Measurements from ENCODE around the gene SDR42E1. TPM values are rescaled to one million over a fixed set of nuclear protein-coding genes. Genes with fewer than 3 reads are reported as not detected.

The SDR42E1 gene
- total and polyA plus RNA-seq, 9 of the 15 experiments (the other 6 are each of a cell fraction or from before 2014, with no cell fraction given): 0.13 to 1.3 (median 0.42) TPM

DNA sequence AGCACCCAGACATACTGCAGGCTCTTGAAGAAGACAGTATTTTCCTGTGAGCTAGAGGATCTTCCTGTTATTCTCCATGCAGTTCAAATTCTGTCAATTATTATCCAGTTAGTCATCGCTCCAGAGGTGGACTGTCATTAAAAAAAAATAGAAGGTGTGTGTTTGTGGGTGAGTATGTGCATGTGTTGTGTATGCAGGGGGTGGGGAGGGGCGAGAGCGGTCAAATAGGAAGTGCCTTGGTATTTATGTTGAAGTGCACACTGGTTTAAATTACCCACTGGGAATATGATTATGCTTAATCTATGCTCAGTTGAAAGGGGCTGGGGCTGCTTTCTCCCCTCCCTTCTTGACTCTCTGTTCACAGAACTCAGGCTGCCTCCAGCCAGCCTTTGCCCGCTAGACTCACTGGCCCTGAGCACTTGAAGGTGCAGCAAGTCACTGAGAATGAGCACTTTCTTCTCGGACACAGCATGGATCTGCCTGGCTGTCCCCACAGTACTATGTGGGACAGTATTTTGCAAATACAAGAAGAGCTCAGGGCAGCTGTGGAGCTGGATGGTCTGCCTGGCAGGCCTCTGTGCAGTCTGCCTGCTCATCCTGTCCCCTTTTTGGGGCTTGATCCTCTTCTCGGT lies 23.8 kb upstream of the SDR42E1 start, which contains the start of gene HSD17B2:
Gene HSD17B2, plus strand, starts transcription at position 273 of the 632 bp plus-strand sequence. Its CDS starts 172 bp downstream, at position 445.
- whole genome bisulfite sequencing (ENCODE audit: insufficient coverage, low coverage, missing lambda C conversion rate): 1% methylated on average over 6 of the region's 6 CpGs

More for the DNA sequence above, 23.8 kb upstream of the SDR42E1 start, which contains the start of gene HSD17B2:
- in situ Hi-C loops (cut with MboI) (no loop called here), intact Hi-C loops (cut with micrococcal nuclease) (no loop called here)
- no peak within 1 kb of the TSS for H3K27ac ChIP-seq (ENCODE audit: extremely low read depth, low read depth, low read length)
- no peak within 1 kb of the TSS for H2AFZ ChIP-seq (ENCODE audit: low read depth, low read length)
- H3K9me1 ChIP-seq (ENCODE audit: control insufficient read depth, insufficient read depth, low read length): no peaks in the 10 kb centered on the region
- TF ChIP-seq TCF7L2 (IDR thresholded peaks at IDR 0.05; ENCODE audit: low read depth, low read length) (no peak), PHF20 (IDR thresholded peaks at IDR 0.05; ENCODE audit: partially characterized antibody) (no peak), HIVEP1 (CRISPR knock-in tag; IDR thresholded peaks at IDR 0.05) (no peak), ZFP36 (IDR thresholded peaks at IDR 0.05; ENCODE audit: low read depth, low read length, partially characterized antibody) (no peak), TEAD4 (IDR thresholded peaks at IDR 0.05; ENCODE audit: low read length) (no peak), TEAD4 (CRISPR knock-in tag; IDR thresholded peaks at IDR 0.05; ENCODE audit: borderline replicate concordance) (no peak), TEAD2 (tag; IDR thresholded peaks at IDR 0.05) (no peak), ADNP (tag; IDR thresholded peaks at IDR 0.05) (no peak), ZNF143 (CRISPR knock-in tag; IDR thresholded peaks at IDR 0.05) (no peak), SUPT5H (IDR thresholded peaks at IDR 0.05) (no peak), ZNF146 (CRISPR knock-in tag; IDR thresholded peaks at IDR 0.05; ENCODE audit: unreplicated experiment) (no peak)
- TF ChIP-seq, protein P1, sequence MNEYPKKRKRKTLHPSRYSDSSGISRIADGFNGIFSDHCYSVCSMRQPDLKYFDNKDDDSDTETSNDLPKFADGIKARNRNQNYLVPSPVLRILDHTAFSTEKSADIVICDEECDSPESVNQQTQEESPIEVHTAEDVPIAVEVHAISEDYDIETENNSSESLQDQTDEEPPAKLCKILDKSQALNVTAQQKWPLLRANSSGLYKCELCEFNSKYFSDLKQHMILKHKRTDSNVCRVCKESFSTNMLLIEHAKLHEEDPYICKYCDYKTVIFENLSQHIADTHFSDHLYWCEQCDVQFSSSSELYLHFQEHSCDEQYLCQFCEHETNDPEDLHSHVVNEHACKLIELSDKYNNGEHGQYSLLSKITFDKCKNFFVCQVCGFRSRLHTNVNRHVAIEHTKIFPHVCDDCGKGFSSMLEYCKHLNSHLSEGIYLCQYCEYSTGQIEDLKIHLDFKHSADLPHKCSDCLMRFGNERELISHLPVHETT (CRISPR knock-in tag; conservative IDR thresholded peaks at IDR 0.05 in 1 of 2, IDR thresholded peaks at IDR 0.05 in 1 of 2): no peak
- TF ChIP-seq, protein P2, sequence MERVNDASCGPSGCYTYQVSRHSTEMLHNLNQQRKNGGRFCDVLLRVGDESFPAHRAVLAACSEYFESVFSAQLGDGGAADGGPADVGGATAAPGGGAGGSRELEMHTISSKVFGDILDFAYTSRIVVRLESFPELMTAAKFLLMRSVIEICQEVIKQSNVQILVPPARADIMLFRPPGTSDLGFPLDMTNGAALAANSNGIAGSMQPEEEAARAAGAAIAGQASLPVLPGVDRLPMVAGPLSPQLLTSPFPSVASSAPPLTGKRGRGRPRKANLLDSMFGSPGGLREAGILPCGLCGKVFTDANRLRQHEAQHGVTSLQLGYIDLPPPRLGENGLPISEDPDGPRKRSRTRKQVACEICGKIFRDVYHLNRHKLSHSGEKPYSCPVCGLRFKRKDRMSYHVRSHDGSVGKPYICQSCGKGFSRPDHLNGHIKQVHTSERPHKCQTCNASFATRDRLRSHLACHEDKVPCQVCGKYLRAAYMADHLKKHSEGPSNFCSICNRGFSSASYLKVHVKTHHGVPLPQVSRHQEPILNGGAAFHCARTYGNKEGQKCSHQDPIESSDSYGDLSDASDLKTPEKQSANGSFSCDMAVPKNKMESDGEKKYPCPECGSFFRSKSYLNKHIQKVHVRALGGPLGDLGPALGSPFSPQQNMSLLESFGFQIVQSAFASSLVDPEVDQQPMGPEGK (CRISPR knock-in tag; IDR thresholded peaks at IDR 0.05; ENCODE audit: borderline replicate concordance): no peak
- POLR2A ChIA-PET: no interaction called here
- no peaks in the 10 kb centered on the region for H3K36me3 ChIP-seq (ENCODE audit: control insufficient read depth, insufficient read depth, low read length)
- DNase-seq (ENCODE audit: extremely low read depth in 1 of 4, low spot score in 3 of 4) (no peak), FAIRE-seq (no peak), ATAC-seq (no peak)
- H3K27me3 ChIP-seq (ENCODE audit: control insufficient read depth in 2 of 2, insufficient read depth in 2 of 2, low read length in 2 of 2): no peaks in the 10 kb centered on the region; a peak in 3 of 5 replicates
- no peaks in the 10 kb centered on the region for H3K79me2 ChIP-seq (ENCODE audit: control insufficient read depth, insufficient read depth, low read length)
- no peaks in the 10 kb centered on the region for H3K9me3 ChIP-seq (replicated peaks; ENCODE audit: control insufficient read depth, insufficient read depth, low read depth, low read length)
- H3K4me3 ChIP-seq: no peak within 1 kb of the TSS
- no peak within 1 kb of the TSS for H3K9ac ChIP-seq (ENCODE audit: insufficient read depth in 1 of 2, low read depth in 2 of 2, low read length in 2 of 2)
- H3K4me1 ChIP-seq (replicated peaks in 1 of 2; ENCODE audit: control insufficient read depth in 2 of 2, insufficient read depth in 2 of 2, low read length in 2 of 2): no peaks in the 10 kb centered on the region
- CTCF ChIA-PET (ENCODE audit: low intra/inter-chr PET ratio): no interaction called here
- no peak within 1 kb of the TSS for H3K4me2 ChIP-seq (ENCODE audit: insufficient read depth, low read length)
- no peaks in the 10 kb centered on the region for H4K20me1 ChIP-seq (replicated peaks; ENCODE audit: control insufficient read depth, insufficient read depth, low read length)
- BruUV-seq (replicated peaks): no TSS peak
